Lower leg skin (tissue), 4 donors: Measurements from ENCODE around the gene ELL. TPM values are rescaled to one million over a fixed set of nuclear protein-coding genes. Genes with fewer than 3 reads are reported as not detected.

Experiments
- DNase-seq, 2 donors: peaks; one replicate each; pipeline ENCODE4 v3.0.0-alpha.2; 2019; ENCODE audit warnings: low spot score in 2 of 2
- H3K4me3 ChIP-seq: fragments of 200-600 bp; sonication (generic); 2 replicates; pipeline ENCODE4 v1.5.1; 2017; ENCODE audit warnings: mild to moderate bottlenecking, low read depth; ENCODE audit not compliant: poor library complexity, severe bottlenecking
- POLR2A ChIP-seq, 2 donors: fragments of 450-650 bp; IDR thresholded peaks; one replicate each; pipeline ENCODE4 v1.6.1; 2016 to 2017; ENCODE audit warnings: antibody characterized with exemption in 2 of 2, mild to moderate bottlenecking in 1 of 2, moderate library complexity in 1 of 2
- WGBS, 2 donors: methylation state at CpG; one replicate each; pipeline ENCODE4 v1.1.5; 2018; 5-methylcytosine and 5-hydroxymethylcytosine counted together
- intact Hi-C: fragments of 100-400 bp; cut with DNase I; formaldehyde crosslinking; loops from one replicate; pipeline ENCODE4 v1.15.0; 2023; ENCODE audit warnings: low total_unique reads
- total RNA-seq, 4 donors: library from RNA; depleted of rRNA; stranded (reverse); fragments of >200 nt; gene quantifications; one replicate each; pipeline ENCODE4 v1.1.0, GENCODE V29; 2016
- TF ChIP-seq, protein P1 (sequence below), 3 donors: fragments of 450-650 bp; IDR thresholded peaks; one replicate each; pipeline ENCODE4 v1.5.1; 2016; ENCODE audit warnings: antibody characterized with exemption in 3 of 3, mild to moderate bottlenecking in 3 of 3, moderate library complexity in 2 of 3

ELL gene
- total RNA-seq, 4 donors from 2014 or later = 21.5 to 37.9 (median 24.8) TPM

DNA sequence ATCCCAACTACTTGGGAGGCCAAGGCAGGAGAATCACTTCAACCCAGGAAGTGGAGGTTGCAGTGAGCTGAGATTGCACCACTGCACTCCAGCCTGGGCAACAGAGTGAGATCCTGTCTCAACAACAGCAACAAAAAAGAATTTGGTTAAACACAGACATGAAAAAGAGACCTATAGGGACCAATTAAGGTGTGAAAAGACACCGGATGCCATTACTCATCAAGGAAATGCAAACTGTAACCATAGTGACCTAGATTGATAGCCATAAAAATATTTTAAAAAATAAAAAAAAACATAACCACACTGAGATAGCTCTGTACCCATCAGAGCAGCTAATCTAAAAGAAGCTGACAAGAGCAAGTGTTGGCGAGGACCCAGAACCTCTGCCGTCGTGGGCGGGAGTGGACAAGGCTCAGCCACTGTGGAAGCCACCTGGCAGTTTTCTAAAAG, 46.8 kb downstream of the ELL start:
- DNase-seq = no peak
- 65 to 75% methylated on average over 5 of the region's 5 CpGs for WGBS, 2 donors
- no peak overlapping the region for H3K4me3 ChIP-seq
- TF ChIP-seq POLR2A (IDR thresholded peaks at IDR 0.05) = no peak
- TF ChIP-seq, protein P1, sequence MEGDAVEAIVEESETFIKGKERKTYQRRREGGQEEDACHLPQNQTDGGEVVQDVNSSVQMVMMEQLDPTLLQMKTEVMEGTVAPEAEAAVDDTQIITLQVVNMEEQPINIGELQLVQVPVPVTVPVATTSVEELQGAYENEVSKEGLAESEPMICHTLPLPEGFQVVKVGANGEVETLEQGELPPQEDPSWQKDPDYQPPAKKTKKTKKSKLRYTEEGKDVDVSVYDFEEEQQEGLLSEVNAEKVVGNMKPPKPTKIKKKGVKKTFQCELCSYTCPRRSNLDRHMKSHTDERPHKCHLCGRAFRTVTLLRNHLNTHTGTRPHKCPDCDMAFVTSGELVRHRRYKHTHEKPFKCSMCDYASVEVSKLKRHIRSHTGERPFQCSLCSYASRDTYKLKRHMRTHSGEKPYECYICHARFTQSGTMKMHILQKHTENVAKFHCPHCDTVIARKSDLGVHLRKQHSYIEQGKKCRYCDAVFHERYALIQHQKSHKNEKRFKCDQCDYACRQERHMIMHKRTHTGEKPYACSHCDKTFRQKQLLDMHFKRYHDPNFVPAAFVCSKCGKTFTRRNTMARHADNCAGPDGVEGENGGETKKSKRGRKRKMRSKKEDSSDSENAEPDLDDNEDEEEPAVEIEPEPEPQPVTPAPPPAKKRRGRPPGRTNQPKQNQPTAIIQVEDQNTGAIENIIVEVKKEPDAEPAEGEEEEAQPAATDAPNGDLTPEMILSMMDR (IDR thresholded peaks at IDR 0.05) = no peak
- intact Hi-C loops = no loop called here

DNA sequence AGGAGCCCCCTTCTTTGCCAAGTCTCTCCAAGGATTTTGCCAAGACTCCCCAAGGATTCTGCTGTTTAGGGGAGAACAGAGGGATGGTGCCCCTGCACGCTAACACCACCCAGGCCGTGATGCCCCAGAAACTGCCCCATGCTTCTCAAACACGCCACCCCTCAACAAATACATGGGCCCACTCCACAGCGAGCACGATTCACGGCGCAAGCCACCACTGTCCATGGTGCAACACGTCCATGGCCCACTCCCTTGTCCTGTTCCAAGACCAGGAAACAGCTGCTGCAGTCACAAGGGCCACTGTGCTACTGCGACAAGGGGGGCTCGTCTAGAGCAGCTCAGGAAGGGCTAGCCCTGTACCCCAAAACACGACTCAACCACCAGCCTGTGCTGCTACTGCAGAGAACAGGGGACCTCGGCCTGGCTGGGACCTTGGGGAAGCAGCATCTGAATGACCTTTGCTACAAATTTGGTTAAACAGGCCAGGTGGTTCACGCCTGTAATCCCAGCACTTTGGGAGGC, 47.4 kb downstream of the ELL start:
- no peak for DNase-seq
- intact Hi-C loops = no loop called here
- no peak for TF ChIP-seq POLR2A (IDR thresholded peaks at IDR 0.05)
- TF ChIP-seq, protein P1 (IDR thresholded peaks at IDR 0.05) = no peak
- H3K4me3 ChIP-seq = no peak overlapping the region
- 92 to 95% methylated on average over 13 of the region's 13 CpGs for WGBS, 2 donors

DNA sequence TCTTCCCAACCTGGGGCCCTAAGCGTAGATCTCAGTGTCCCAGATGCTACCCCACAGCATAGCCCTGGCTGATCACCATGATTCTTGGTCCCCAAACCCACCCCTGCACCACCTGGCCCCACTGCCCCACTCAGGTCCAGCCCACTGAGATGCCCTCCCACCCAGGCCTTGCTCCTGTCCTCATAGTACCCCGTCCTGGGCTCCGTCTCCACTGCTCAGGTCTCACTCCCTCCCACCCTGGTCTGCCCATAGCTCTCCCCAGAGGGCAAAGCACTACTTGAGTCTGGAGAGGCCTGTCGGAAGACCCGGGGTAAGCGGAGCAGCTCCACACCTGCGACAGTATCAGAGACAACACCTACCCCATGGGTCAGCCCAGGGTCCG, 48.2 kb downstream of the ELL start:
- intact Hi-C loops = no loop called here
- no peak overlapping the region for H3K4me3 ChIP-seq
- DNase-seq = no peak
- TF ChIP-seq POLR2A (IDR thresholded peaks at IDR 0.05) = no peak
- TF ChIP-seq, protein P1 (IDR thresholded peaks at IDR 0.05) = no peak
- WGBS, 2 donors = 91 to 94% methylated on average over 8 of the region's 8 CpGs

DNA sequence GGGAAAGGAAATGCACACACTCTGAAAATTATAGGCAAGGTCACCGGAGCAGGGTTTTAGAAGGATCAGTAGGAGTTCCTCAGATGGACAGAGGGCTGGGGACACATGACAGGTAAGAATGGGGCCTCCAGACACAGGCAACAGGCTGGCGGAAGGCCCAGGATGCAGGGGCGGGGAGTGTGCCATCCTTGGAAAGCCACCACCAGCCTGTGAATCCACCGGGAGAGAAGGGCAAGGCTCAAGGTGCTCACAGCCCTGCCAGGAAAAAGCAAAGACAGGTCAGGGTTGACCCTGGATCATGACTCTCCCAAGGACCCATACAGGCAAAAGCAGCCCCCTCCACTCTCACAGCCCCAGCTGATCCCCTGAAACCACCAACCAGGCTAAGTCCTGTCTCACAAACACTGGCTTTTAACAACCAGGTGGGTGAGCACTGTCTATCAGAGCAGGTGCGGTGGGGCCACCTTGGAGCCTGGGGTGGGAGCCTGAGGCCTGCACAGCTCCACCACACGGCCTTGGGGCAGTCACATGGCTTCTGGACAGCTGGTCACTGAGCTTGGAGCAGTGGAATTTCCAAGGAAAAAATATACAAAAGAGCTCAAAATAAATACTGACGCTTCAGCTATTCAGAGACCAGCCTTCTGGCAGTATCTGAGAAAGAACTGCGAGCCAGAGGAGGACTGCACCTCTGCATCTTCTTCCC, 48.7 kb downstream of the ELL start:
- WGBS, 2 donors = 77 to 81% methylated on average over 8 of the region's 8 CpGs
- no peak for DNase-seq
- no peak overlapping the region for H3K4me3 ChIP-seq
- TF ChIP-seq, protein P1 (IDR thresholded peaks at IDR 0.05) = no peak
- no peak for TF ChIP-seq POLR2A (IDR thresholded peaks at IDR 0.05)
- intact Hi-C loops = no loop called here

DNA sequence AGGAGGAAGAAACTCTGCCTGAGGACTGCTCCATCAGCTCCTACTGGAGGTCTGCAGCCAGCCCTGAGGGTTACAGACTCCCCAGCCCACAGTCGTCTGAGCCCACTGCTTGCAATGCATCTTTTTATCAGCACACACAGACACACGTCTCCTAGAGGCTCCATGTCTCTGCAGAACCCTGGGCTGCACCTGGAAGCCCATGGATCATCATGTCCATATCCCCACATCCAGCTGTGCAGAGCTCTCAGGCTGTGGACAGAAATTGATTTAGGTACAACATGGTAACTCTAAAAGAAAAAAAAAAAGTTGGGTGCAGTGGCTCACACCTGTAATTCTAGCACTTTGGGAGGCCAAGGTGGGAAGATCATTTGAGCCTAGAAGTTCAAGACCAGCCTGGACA, 51.1 kb downstream of the ELL start:
- DNase-seq = no peak
- no peak overlapping the region for H3K4me3 ChIP-seq
- intact Hi-C loops = no loop called here
- no peak for TF ChIP-seq POLR2A (IDR thresholded peaks at IDR 0.05)
- TF ChIP-seq, protein P1 (IDR thresholded peaks at IDR 0.05) = no peak
- 51 to 91% methylated on average over 2 of the region's 2 CpGs for WGBS, 2 donors
